ENCODE measurements around the gene BRD7.

Gene BRD7

GRCh38 chr16:50369133-50369804, 481 bp upstream of the BRD7 start:
- Histone ChIP-seq H3K9ac (ENCODE audit: low read length) (no peak overlapping the region; the same call in 1 of the 2 replicates), H3K4me3 (ENCODE audit: low read length) (peak overlapping the region; percentile 53; the same call in 1 of the 2 replicates), H3K36me3 (replicated peaks; ENCODE audit: insufficient read depth, low read length) (peaks cover 3% of the 10 kb centered on the region; the same call in 1 of the 2 replicates), H3K9me3 (replicated peaks; ENCODE audit: insufficient read depth, low read length) (no peaks in the 10 kb centered on the region), H3F3A (ENCODE audit: insufficient read depth, low read length) (no peaks in the 10 kb centered on the region), H3K4me2 (ENCODE audit: low read depth, low read length) (peak overlapping the region; percentile 73), H3K79me2 (ENCODE audit: low read length) (peaks cover 42% of the 10 kb centered on the region), H4K20me1 (ENCODE audit: insufficient read depth, low read length) (no peaks in the 10 kb centered on the region), H3K27me3 (replicated peaks; ENCODE audit: insufficient read depth, low read length) (no peaks in the 10 kb centered on the region), H3K4me1 (ENCODE audit: low read length) (peaks cover 10% of the 10 kb centered on the region; the same call in 1 of the 2 replicates), H2AFZ (ENCODE audit: low read length) (peak overlapping the region; percentile 96), H3K9me2 (replicated peaks; ENCODE audit: insufficient read depth, low read length) (no peaks in the 10 kb centered on the region), H3K27ac (ENCODE audit: low read length) (no peak overlapping the region)
- TF ChIP-seq EZH2phosphoT487 (IDR thresholded peaks at IDR 0.05; ENCODE audit: low read length) (no peak), EZH2 (optimal IDR thresholded peaks at IDR 0.05; ENCODE audit: low read depth, low read length) (no peak)
- DNase-seq: no peak

GRCh38 chr16:50367777-50368409, 895 bp downstream of the BRD7 start:
- 0 out of 2 replicates have a peak, but pooled peaks cover under 1% of the 10 kb centered on the region for H4K20me1 ChIP-seq (ENCODE audit: insufficient read depth, low read length)
- peak overlapping the region; percentile 60 for H3K4me2 ChIP-seq (ENCODE audit: low read depth, low read length)
- no peaks in the 10 kb centered on the region for H3F3A ChIP-seq (ENCODE audit: insufficient read depth, low read length)
- peak overlapping the region; percentile 77 for H3K4me3 ChIP-seq (ENCODE audit: low read length)
- TF ChIP-seq EZH2 (optimal IDR thresholded peaks at IDR 0.05; ENCODE audit: low read depth, low read length) (no peak), EZH2phosphoT487 (IDR thresholded peaks at IDR 0.05; ENCODE audit: low read length) (no peak)
- no peak for DNase-seq
- no peaks in the 10 kb centered on the region for H3K9me3 ChIP-seq (replicated peaks; ENCODE audit: insufficient read depth, low read length)
- peak overlapping the region; percentile 78 for H3K9ac ChIP-seq (ENCODE audit: low read length)
- peaks cover 10% of the 10 kb centered on the region; the same call in 1 of the 2 replicates for H3K4me1 ChIP-seq (ENCODE audit: low read length)
- no peak overlapping the region for H3K27ac ChIP-seq (ENCODE audit: low read length)
- H2AFZ ChIP-seq (ENCODE audit: low read length): peak overlapping the region; percentile 34; the same call in 1 of the 2 replicates
- H3K27me3 ChIP-seq (replicated peaks; ENCODE audit: insufficient read depth, low read length): no peaks in the 10 kb centered on the region
- peaks cover 7% of the 10 kb centered on the region; the same call in 1 of the 2 replicates for H3K36me3 ChIP-seq (replicated peaks; ENCODE audit: insufficient read depth, low read length)
- no peaks in the 10 kb centered on the region for H3K9me2 ChIP-seq (replicated peaks; ENCODE audit: insufficient read depth, low read length)
- peaks cover 56% of the 10 kb centered on the region for H3K79me2 ChIP-seq (ENCODE audit: low read length)

GRCh38 chr16:50365791-50366575, 2.8 kb downstream of the BRD7 start:
- no peak for DNase-seq
- 0 out of 2 replicates have a peak, but pooled peaks cover 5% of the 10 kb centered on the region for H4K20me1 ChIP-seq (ENCODE audit: insufficient read depth, low read length)
- H3K4me2 ChIP-seq (ENCODE audit: low read depth, low read length): no peak overlapping the region
- no peaks in the 10 kb centered on the region for H3K27me3 ChIP-seq (replicated peaks; ENCODE audit: insufficient read depth, low read length)
- TF ChIP-seq EZH2 (optimal IDR thresholded peaks at IDR 0.05; ENCODE audit: low read depth, low read length) (no peak), EZH2phosphoT487 (IDR thresholded peaks at IDR 0.05; ENCODE audit: low read length) (no peak), CTCF (IDR thresholded peaks at IDR 0.05; ENCODE audit: low read length) (no peak)
- peaks cover 7% of the 10 kb centered on the region; the same call in 1 of the 2 replicates for H3K36me3 ChIP-seq (replicated peaks; ENCODE audit: insufficient read depth, low read length)
- H3K9ac ChIP-seq (ENCODE audit: low read length): no peak overlapping the region
- no peak overlapping the region for H3K4me3 ChIP-seq (ENCODE audit: low read length)
- no peak overlapping the region for H3K27ac ChIP-seq (ENCODE audit: low read length)
- no peaks in the 10 kb centered on the region for H3F3A ChIP-seq (ENCODE audit: insufficient read depth, low read length)
- H3K9me3 ChIP-seq (replicated peaks; ENCODE audit: insufficient read depth, low read length): no peaks in the 10 kb centered on the region
- H3K79me2 ChIP-seq (ENCODE audit: low read length): peaks cover 73% of the 10 kb centered on the region
- no peak overlapping the region for H2AFZ ChIP-seq (ENCODE audit: low read length)
- peaks cover 10% of the 10 kb centered on the region; the same call in 1 of the 2 replicates for H3K4me1 ChIP-seq (ENCODE audit: low read length)
- no peaks in the 10 kb centered on the region for H3K9me2 ChIP-seq (replicated peaks; ENCODE audit: insufficient read depth, low read length)

GRCh38 chr16:50363656-50364055, 5.1 kb downstream of the BRD7 start:
- H3K9ac ChIP-seq (ENCODE audit: low read length): no peak overlapping the region
- no peak overlapping the region for H3K4me2 ChIP-seq (ENCODE audit: low read depth, low read length)
- H3K4me3 ChIP-seq (ENCODE audit: low read length): no peak overlapping the region
- peaks cover 10% of the 10 kb centered on the region; the same call in 1 of the 2 replicates for H3K4me1 ChIP-seq (ENCODE audit: low read length)
- H3K9me2 ChIP-seq (replicated peaks; ENCODE audit: insufficient read depth, low read length): no peaks in the 10 kb centered on the region
- H3K27ac ChIP-seq (ENCODE audit: low read length): no peak overlapping the region
- peaks cover 96% of the 10 kb centered on the region for H3K79me2 ChIP-seq (ENCODE audit: low read length)
- peaks cover 7% of the 10 kb centered on the region; the same call in 1 of the 2 replicates for H3K36me3 ChIP-seq (replicated peaks; ENCODE audit: insufficient read depth, low read length)
- H3F3A ChIP-seq (ENCODE audit: insufficient read depth, low read length): no peaks in the 10 kb centered on the region
- no peaks in the 10 kb centered on the region for H3K9me3 ChIP-seq (replicated peaks; ENCODE audit: insufficient read depth, low read length)
- TF ChIP-seq CTCF (IDR thresholded peaks at IDR 0.05; ENCODE audit: low read length) (no peak), EZH2phosphoT487 (IDR thresholded peaks at IDR 0.05; ENCODE audit: low read length) (no peak), EZH2 (optimal IDR thresholded peaks at IDR 0.05; ENCODE audit: low read depth, low read length) (no peak)
- no peaks in the 10 kb centered on the region for H3K27me3 ChIP-seq (replicated peaks; ENCODE audit: insufficient read depth, low read length)
- H2AFZ ChIP-seq (ENCODE audit: low read length): no peak overlapping the region
- H4K20me1 ChIP-seq (ENCODE audit: insufficient read depth, low read length): 0 out of 2 replicates have a peak, but pooled peaks cover 5% of the 10 kb centered on the region
- DNase-seq: no peak

All from MM.1S (cell line).